DMS53 treated with DMSO at 0.1 percent for 48 hours (cell line): ENCODE measurements around the gene ADAM8.

Experiments used
- DNase-seq: peaks from one replicate; lab custom pipeline; 2025; ENCODE audit not compliant: unreplicated experiment; lab: John Stamatoyannopoulos, UW

ADAM8 gene

DNA sequence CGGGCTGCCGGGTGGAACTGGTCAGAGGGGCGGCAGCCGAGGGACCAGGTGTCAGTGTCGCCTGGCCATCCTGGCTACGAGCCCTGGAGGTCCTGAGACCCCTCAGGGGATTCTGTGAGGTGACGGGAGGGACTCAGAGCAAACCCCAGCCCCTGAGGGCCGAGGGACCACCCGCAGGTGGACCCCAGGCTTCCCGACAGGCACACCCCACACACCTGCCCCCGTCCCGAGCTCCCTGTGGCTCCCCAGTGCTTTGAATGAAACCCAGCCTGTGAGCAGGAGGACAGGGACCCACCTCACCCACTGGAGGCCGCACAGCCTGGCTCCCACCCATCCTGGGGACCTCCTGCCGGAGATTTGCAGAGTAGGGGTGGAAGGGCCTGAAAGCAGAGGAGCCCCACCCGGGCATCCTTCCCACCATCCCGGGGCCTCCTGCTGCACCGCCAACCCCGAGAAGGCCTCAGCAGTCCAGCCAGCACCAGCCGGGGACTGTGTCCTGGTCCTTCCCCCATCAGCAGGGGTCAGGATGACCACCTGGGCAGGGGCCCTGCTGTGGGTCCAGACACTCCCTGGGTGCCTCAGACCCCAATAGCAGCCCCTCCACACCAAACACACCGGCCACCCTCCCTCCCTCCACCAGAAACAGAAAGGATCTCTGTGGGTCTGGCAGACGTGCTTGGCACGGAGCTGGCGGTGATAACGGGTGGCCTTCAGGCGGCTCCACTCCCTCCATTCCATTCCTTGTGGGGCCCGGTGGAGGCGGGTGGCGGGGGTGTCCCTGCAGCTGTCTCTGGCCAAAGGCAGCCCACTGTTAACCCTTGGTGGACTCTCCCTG lies 25.1 kb downstream of the ADAM8 start:
- no peak for DNase-seq

GRCh38 chr10:133249975-133250754 lies 26.5 kb downstream of the ADAM8 start:
- no peak for DNase-seq

DNA sequence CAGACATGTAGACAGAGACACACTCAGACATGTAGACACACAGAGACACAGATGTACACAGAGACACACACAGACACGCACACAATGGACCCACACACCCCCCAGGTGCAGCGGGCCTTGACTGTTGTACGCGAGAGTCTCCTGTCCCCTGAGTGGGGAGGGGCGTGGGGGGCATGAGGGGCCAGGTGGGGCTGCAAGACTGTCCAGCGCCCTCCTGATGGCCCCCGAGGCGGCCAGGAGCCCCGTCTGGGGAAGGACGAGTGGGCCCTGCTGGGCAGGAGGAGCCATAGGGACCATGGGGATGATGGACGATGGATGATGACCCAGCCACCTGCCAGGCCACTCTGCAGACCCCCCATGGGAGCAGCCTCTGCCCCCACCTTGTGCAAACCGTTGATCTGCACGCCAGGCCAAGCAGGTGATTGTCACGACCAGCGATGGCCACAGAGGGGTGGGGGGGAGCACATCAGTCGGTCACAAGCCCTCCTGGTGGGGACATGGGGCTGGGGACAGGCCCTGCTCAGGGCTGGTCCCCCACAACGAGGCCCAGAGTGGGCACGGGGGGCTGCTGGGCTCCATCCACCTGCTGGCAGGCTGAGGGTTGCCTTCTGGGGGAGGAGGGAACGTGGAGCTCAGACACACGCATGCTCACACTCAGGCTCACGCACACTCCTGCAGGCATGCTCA lies 27.4 kb downstream of the ADAM8 start:
- DNase-seq = no peak

DNA sequence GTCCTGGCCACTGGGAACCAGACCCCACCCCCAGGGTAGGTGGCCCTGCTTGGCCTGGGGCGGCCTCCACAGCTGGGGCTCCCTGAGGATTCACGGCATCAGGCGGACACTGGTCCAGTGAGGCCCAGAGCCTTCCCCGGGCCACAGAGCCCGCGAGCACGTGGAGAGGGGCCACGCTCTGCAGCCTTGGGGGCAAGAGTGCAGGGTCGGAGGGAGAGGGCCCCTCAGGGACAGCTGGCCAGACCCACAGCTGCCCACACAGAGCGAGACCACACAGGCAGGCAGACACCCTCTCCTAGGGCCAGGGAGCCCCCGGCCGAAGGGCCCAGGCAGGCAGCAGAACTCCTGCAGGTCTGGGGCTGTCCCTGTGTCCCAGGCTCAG lies 28.3 kb downstream of the ADAM8 start:
- DNase-seq = no peak

GRCh38 chr10:133247681-133248333 lies 28.9 kb downstream of the ADAM8 start:
- DNase-seq = no peak

DNA sequence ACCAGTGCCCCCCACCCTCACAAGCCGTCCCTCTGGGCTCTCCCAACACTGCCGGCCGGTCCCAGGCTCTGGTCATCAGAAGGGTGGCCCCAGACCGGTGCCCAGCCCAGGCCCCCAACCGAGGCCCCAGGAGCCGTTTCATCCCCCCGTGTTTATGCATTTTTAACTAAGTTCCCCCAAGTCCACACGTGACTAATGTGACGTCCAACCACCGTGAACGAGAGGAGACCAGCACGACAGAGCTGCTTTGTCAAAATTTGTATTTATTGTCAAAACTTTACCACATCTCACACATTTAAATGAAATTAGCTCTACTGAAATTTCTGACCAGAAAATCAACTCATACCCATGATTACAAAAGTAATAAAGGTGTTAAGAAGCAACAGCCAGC lies 30.4 kb downstream of the ADAM8 start:
- DNase-seq = no peak

DNA sequence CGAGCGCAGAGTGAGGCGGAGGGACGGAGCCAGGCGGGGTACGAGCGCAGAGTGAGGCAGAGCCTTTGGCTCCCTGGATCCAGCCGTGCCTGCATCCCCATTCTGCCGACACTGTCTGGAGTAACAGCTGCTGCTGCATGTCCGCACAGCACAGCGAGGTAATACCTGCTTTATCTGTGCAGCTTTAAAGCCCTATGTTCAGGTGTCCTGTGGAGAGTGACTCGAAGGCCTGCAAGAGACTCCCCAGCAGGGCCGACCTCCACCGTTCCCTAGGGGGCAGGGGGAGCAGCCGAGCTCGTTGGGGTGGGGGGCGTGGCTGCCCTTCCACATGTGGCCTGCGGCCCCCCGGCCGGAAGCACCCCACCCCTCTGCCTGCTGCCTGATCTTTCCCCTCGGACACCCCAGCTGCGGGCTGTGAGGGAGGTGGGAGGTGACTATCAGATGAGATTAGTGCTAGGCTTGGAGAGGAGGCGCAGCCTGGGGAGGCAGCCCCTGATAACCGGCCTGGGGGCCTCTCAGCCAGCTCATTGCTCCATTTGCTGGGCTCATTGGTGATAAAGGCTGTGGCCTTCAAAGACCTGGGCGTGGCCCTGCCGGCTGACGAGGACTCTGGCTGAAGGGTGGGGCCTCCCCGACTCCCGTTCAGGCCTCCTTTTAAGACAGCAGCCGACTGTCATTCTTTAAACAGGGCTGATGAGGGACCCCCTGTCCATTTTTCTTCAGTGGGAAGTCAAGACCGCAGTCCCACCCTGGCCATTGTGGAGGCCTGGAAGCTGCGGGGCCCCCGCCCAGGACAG lies 31.0 kb downstream of the ADAM8 start:
- DNase-seq = no peak

DNA sequence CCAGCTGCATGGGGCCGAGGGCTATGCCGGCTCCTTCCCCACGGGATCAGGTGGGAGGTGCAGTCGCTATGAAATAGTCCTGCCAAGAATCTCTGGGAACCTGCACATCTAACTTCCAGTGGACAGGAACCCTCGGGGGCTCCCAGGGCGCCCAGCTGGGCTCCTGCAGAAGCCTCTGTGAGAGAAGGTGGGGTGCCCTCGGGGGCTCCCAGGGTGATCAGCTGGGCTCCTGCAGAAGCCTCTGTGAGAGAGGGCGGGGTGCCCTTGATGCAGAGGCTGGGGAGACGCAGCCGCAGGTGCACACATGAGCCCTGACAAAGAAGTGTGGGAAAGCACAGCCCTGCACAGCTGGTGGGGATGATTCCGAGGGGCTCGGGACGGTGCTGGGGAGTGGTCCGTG lies 33.1 kb downstream of the ADAM8 start:
- DNase-seq = no peak

GRCh38 chr10:133242611-133243356 lies 33.9 kb downstream of the ADAM8 start:
- DNase-seq = no peak

DNA sequence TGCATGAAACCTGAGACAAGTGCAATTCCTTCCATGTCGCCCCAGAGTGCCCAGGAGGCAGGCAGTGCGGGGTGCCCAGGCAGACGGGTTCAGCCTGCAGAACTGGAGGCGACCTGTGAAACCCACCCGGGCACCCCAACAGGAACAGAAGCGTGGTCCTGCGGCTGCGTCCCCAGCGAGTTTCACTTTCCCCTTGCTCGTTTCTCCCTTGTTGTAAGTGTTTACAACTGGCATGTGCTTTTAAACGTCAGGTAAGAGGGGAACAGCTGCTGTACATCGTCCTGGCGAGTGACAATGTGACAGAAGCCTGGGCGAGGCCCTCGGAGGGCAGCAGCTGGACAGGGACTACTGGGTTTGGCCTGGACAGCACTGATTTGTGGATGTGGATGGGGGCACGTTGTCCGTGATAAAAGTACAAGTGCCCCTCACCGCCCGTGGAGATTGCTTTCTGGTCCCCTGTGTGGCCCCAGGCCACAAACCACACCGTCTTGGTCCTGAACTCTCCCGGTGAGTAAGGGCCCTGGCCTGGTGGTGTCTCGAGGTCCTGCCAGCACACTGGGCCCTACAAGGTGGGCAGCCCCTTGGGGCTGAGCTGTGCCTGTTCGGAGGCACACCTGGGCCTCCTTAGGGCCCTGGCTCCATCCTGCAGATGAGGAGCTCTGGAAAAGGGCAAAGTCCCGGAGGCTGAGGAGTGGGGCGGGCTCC lies 35.0 kb downstream of the ADAM8 start:
- no peak for DNase-seq

GRCh38 chr10:133239990-133240389 lies 36.7 kb downstream of the ADAM8 start:
- no peak for DNase-seq

GRCh38 chr10:133238466-133238804 lies 38.2 kb downstream of the ADAM8 start:
- DNase-seq = no peak

DNA sequence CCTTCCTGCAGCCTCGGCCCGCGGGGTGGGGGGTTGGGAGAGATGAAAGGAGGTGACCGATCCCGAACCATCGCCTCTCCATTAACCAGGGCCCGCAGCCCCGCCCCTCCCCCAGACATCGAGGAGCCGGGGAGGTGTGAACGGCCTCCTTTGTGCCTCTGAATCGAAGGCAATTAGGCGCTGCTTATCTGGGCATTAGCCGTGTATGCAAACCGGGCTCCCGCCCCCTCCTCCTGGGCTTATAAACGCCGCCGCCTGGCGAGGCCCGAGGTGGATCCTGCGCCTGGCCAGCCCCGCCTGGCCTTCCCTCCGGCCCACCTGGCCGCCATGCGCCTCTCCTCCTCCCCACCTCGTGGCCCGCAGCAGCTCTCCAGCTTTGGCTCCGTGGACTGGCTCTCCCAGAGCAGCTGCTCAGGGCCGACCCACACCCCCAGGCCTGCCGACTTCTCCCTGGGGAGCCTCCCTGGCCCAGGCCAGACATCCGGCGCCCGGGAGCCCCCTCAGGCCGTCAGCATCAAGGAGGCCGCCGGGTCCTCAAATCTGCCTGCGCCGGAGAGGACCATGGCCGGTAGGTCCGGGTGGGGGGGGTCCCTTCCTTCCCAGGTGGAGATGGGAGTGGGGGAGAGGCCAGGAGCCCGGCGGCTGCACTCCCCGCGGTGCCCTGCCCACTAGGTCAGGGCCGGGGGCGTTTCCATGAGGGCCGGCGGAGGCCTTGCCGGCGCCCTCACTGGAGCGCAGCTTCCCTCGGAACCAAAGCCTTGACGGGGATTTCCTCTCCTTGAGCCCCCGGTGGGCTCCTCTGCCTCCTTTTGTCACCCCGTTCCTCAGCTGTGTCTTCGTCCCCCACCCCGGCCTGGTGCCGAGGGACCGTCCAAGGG lies 38.8 kb downstream of the ADAM8 start, which contains the start of gene VENTX:
Gene VENTX, plus strand, starts transcription at position 268 of the 878 bp plus-strand sequence. Its CDS starts 60 bp downstream, at position 328.
- DNase-seq = no peak

GRCh38 chr10:133237241-133237587 lies 39.5 kb downstream of the ADAM8 start:
- no peak for DNase-seq

- no peak for DNase-seq
Observed at GRCh38 chr10:133236401-133237240, 40.0 kb downstream of the ADAM8 start.

- DNase-seq = no peak
Observed at GRCh38 chr10:133235932-133236331, 40.7 kb downstream of the ADAM8 start.

DNA sequence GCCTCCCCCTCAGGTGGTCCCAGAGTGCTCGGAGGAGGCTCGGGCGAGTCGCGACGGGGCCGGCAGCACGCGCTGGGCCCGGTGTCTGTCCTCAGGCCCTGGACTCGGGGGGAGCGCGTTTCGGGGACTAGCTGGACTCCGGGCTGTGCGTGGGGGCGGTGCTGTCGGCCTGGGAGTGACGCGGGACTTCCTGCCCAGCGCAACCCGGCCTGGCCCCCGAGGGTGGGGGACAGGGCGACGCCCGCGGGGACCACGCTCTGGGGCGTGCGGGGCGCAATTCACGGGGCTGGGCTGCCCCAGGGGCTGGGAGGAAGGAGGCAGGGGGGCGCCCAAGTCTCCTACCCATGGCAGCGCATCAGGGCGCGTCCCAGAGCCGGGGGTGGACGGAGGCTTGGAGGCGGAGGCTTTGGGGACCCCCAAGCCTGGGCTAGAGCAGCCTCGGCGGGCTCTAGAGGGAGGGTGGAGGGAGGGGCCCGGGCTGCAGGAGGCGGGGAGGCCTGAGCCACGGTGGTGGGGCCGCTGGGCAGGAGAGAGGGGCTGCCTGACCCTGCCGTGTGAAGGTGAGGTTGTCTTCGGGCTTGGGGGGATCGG lies 41.3 kb downstream of the ADAM8 start:
- no peak for DNase-seq
